RWPE1 (cell line): ENCODE measurements around the gene CCDC159.
A peak's percentile ranks its signal among the peaks of the same experiment; 100 is the strongest.
"Not testable (repeated sequence)": the region's sequence is repeated elsewhere in the genome, so short reads cannot be mapped to it uniquely, and the experiment has no call there.

Experiments used
- CTCF ChIA-PET: fragments of 350-600 bp; sonication (Branson Sonifier 250); formaldehyde crosslinking; extraction: SDS; loops from one replicate; lab custom pipeline; 2021; lab: Yijun Ruan, JAX
- POLR2A ChIA-PET: fragments of 400-600 bp; formaldehyde crosslinking; extraction: SDS; loops from one replicate; lab custom pipeline; 2020; ENCODE audit warnings: antibody characterized with exemption; ENCODE audit not compliant: low non-redundant PET; lab: Yijun Ruan, JAX
- DNase-seq: peaks from one replicate; pipeline ENCODE4 v3.0.0; 2012; ENCODE audit warnings: low spot score
- H3K27ac ChIP-seq: fragments of 450-650 bp; 2 replicates; pipeline ENCODE4 v1.5.1; 2017
- TF ChIP-seq, protein P1 (sequence below): fragments of 450-650 bp; conservative IDR thresholded peaks from 2 replicates; pipeline ENCODE4 v1.5.1; 2017; ENCODE audit warnings: low read depth, mild to moderate bottlenecking

CCDC159 gene

GRCh38 chr19:11337080-11337479 lies 9.2 kb upstream of the CCDC159 start:
- POLR2A ChIA-PET: interaction anchor here (0.7 kb wide), 1 partner anchor 43 kb away, joined by 3 read pairs; no protein-coding TSS in a partner anchor

DNA sequence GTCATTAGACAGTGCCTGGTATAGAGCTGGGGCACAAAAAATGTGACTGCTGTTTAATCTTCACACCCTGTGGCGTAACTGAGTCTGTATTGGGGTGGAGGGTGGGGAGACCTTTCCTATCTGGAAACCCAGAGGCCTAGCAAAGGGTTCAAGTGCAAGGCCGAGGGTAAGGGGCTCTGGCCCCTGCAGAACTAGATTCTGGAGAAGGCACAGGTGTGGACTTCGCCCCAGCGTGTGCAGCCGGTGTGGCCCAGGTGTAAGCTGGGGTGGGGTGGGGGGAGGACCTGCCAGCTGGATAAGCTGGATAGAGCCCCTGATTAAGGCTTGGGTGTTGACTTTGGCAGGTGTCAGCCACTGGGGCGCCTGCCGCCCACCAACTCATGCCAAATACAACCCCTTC lies 8.2 kb upstream of the CCDC159 start:
- no peak for DNase-seq
- peak overlapping the region; percentile 89 for H3K27ac ChIP-seq
- ChIA-PET POLR2A (interaction anchor here (0.5 to 0.6 kb wide), 2 partner anchors 16 to 156 kb away, joined by 3 read pairs; no protein-coding TSS in a partner anchor), CTCF (interaction anchor here (0.6 kb wide), 1 partner anchor 30 kb away, joined by 3 read pairs; no protein-coding TSS in a partner anchor)
- TF ChIP-seq, protein P1, sequence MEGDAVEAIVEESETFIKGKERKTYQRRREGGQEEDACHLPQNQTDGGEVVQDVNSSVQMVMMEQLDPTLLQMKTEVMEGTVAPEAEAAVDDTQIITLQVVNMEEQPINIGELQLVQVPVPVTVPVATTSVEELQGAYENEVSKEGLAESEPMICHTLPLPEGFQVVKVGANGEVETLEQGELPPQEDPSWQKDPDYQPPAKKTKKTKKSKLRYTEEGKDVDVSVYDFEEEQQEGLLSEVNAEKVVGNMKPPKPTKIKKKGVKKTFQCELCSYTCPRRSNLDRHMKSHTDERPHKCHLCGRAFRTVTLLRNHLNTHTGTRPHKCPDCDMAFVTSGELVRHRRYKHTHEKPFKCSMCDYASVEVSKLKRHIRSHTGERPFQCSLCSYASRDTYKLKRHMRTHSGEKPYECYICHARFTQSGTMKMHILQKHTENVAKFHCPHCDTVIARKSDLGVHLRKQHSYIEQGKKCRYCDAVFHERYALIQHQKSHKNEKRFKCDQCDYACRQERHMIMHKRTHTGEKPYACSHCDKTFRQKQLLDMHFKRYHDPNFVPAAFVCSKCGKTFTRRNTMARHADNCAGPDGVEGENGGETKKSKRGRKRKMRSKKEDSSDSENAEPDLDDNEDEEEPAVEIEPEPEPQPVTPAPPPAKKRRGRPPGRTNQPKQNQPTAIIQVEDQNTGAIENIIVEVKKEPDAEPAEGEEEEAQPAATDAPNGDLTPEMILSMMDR: no peak

More at GRCh38 chr19:11337080-11337479, 9.2 kb upstream of the CCDC159 start:
- H3K27ac ChIP-seq: peak overlapping the region; percentile 89
- no peak for DNase-seq
- TF ChIP-seq, protein P1: no peak
- CTCF ChIA-PET: no interaction called here

- DNase-seq: peak; percentile 51
- TF ChIP-seq, protein P1: no peak
- ChIA-PET POLR2A (interaction anchor here (0.6 kb wide), 1 partner anchor 157 kb away, joined by 3 read pairs; no protein-coding TSS in a partner anchor), CTCF (interaction anchor here (1.5 kb wide), 1 partner anchor 43 kb away, joined by 4 read pairs; no protein-coding TSS in a partner anchor)
- H3K27ac ChIP-seq: peak overlapping the region; percentile 89
Observed at GRCh38 chr19:11338569-11339253, 7.6 kb upstream of the CCDC159 start.

DNA sequence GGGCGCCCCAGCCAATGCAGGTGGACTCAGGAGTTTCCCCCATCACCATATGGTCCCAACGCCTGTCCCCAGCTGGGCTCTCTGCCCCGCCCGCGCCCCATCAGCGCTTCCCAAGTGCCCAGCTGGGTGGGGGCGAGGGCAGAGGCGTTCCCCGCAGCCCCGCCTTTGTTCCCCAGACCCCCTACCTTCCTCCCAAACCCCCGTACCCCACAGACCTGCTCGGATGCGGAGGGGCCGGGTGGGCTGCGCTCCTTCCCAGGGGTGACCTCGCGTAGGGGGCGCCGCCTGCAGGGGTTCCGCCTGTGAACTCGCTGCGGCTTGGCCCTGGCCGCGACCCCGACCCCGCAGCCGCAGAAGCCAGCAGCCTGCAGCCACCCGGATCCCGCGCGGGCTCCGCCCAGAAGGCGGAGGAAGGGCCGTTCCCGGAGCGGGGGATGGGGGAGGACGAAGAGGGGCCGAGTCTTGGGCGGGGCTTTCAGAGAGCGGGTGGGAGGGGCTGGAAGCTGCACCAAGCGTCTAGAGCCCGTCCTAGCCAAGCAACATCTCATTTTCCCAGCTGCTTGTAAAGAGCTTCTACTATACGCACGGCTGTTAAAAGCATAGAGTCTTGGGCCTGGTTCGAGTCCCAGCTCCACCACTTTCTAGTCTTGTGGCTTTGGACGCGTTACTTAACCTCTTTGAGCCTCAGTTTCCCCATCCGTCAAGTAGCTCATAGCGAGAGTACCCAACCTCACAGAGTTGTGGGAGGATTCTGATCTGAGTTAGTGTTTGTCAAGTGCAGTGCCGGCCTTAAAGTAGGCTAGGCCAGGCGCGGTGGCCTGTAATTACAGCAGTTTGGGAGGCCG lies 6.8 kb upstream of the CCDC159 start, which contains the start of gene RAB3D:
RAB3D (minus strand) TSS at position 404 of the 845 bp plus-strand sequence. CDS start 2,258 bp downstream, outside the sequence.
- ChIA-PET POLR2A (interaction anchor here (0.5 kb wide), 1 partner anchor 183 kb away, joined by 5 read pairs; no protein-coding TSS in a partner anchor), CTCF (interaction anchor here (1.5 kb wide), 1 partner anchor 42 kb away, joined by 4 read pairs; no protein-coding TSS in a partner anchor)
- peak; percentile 96 for DNase-seq
- TF ChIP-seq, protein P1: no peak
- H3K27ac ChIP-seq: peak within 1 kb of the TSS; percentile 89

DNA sequence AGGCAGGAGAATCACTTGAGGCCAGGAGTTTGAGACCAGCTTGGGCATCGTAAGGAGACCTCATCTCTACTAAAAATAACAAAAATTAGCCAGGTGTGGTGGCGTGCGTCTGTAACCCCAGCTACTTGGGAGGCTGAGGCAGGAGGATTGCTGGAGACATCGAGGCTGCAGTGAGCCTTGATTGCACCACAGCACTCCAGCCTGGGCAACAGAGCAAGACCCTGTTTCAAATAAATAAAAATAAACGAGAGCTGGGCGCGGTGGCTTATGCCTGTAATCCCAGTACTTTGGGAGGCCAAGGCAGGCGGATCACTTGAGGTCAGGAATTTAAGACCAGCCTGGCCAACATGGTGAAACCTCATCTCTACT lies 6.2 kb upstream of the CCDC159 start:
- CTCF ChIA-PET: interaction anchor here (1.5 kb wide), 1 partner anchor 41 kb away, joined by 4 read pairs; no protein-coding TSS in a partner anchor
- DNase-seq: not testable (repeated sequence)
- peak overlapping the region; percentile 89 for H3K27ac ChIP-seq
- POLR2A ChIA-PET: interaction anchor here (0.5 kb wide), 1 partner anchor 183 kb away, joined by 5 read pairs; no protein-coding TSS in a partner anchor

GRCh38 chr19:11342429-11342828 lies 3.9 kb upstream of the CCDC159 start:
- ChIA-PET POLR2A (no interaction called here), CTCF (interaction anchor here (0.5 to 0.6 kb wide), 2 partner anchors 89 to 147 kb away, joined by 3 to 4 read pairs; no protein-coding TSS in a partner anchor)
- DNase-seq: no peak
- TF ChIP-seq, protein P1: no peak
- peak overlapping the region; percentile 88 for H3K27ac ChIP-seq
